HepG2 (cell line): ENCODE results near the gene KLHL7. TPM values are rescaled to one million over a fixed set of nuclear protein-coding genes. Genes with fewer than 3 reads are reported as not detected.

Experiments
- HMGXB3 ChIP-seq: sonication (generic); formaldehyde crosslinking; IDR thresholded peaks from 2 replicates; pipeline ENCODE4 v1.4.0; 2020; ENCODE audit warnings: missing genetic modification reagents, borderline replicate concordance
- MATR3 ChIP-seq: sonication (generic); formaldehyde crosslinking; IDR thresholded peaks from 2 replicates; pipeline ENCODE4 v1.4.0; 2020; ENCODE audit warnings: missing genetic modification reagents
- SCMH1 ChIP-seq: sonication (generic); formaldehyde crosslinking; IDR thresholded peaks from 2 replicates; pipeline ENCODE4 v1.9.0; 2021; ENCODE audit warnings: missing genetic modification reagents, mild to moderate bottlenecking, borderline replicate concordance
- SNAPC4 ChIP-seq: sonication (generic); formaldehyde crosslinking; IDR thresholded peaks from 2 replicates; pipeline ENCODE4 v1.4.0; 2020; ENCODE audit warnings: mild to moderate bottlenecking, missing genetic modification reagents
- ZBTB40 ChIP-seq, 2 experiments: fragments of 450-650 bp in 1 of 2; sonication (generic) in 1 of 2; formaldehyde crosslinking in 1 of 2; IDR thresholded peaks; 2 replicates each; pipeline versions ENCODE4 v1.6.1 to v1.8.0; 2016 to 2022; ENCODE audit warnings: antibody characterized with exemption in 1 of 2, mild to moderate bottlenecking in 1 of 2, missing genetic modification reagents in 1 of 2
- ZEB1 ChIP-seq: IDR thresholded peaks from 2 replicates; pipeline ENCODE4 v1.6.1; 2012; ENCODE audit warnings: mild to moderate bottlenecking, low read depth, inconsistent platforms; ENCODE audit not compliant: insufficient replicate concordance
- ZNF589 ChIP-seq: sonication (generic); formaldehyde crosslinking; conservative IDR thresholded peaks from 2 replicates; pipeline ENCODE4 v1.8.0; 2022; ENCODE audit warnings: mild to moderate bottlenecking, moderate library complexity, missing genetic modification reagents
- ZNF879 ChIP-seq: sonication (generic); formaldehyde crosslinking; IDR thresholded peaks from 2 replicates; pipeline ENCODE4 v1.8.1; 2023; ENCODE audit warnings: missing genetic modification reagents
- polyA plus RNA-seq, 8 experiments: library from polyadenylated mRNA; depleted of rRNA in 3 of 8; stranded (reverse) in 7 of 8; unstranded in 1 of 8; fragments of >200 nt; fragmentation: Illumina TruSeq in 4 of 8; extraction: Trizol in 4 of 8; gene quantifications; 2 replicates each; pipeline versions ENCODE4 v1.2.1 to v1.2.3, GENCODE V29; 2011 to 2016; ENCODE audit warnings: low read depth in 4 of 8, missing spikeins in 1 of 8, mixed read lengths in 1 of 8; ENCODE audit not compliant: insufficient read depth in 1 of 8
- total RNA-seq, 5 experiments: library from RNA; depleted of rRNA; stranded (reverse); fragments of >200 nt; fragmentation: Illumina TruSeq; extraction: Trizol; gene quantifications; 2 replicates each; pipeline ENCODE4 v1.2.3, GENCODE V29; 2016; ENCODE audit warnings: low read depth in 1 of 5

The KLHL7 gene
- total and polyA plus RNA-seq, 2 of the 13 experiments (the other 11 are each of a cell fraction or from before 2014, with no cell fraction given), result 16.2 to 34.4 TPM

- TF ChIP-seq ZBTB40 (IDR thresholded peaks at IDR 0.05) (no peak), ZBTB40 (CRISPR knock-in tag; IDR thresholded peaks at IDR 0.05) (peak; percentile 65; the same call in 1 of the 2 replicates), SCMH1 (CRISPR knock-in tag) (no peak), SNAPC4 (peak; percentile 35; the same call in 1 of the 2 replicates), ZEB1 (no peak), ZNF879 (CRISPR knock-in tag) (no peak), ZNF589 (CRISPR knock-in tag) (peak; percentile 62), HMGXB3 (CRISPR knock-in tag) (peak; percentile 89), MATR3 (CRISPR knock-in tag) (no peak)
These were observed 76.3 kb downstream of the KLHL7 start, which contains the start of gene NUP42 (continued) for GRCh38 chr7:23181684-23182553.
